GM06990 (cell line): ENCODE measurements around the gene KIFBP.

Source experiments
- DNase-seq: peaks from one replicate; pipeline ENCODE4 v3.0.0-alpha.2; 2011; ENCODE audit not compliant: insufficient read length; ENCODE audit errors: extremely low read depth
- H3K27me3 ChIP-seq: replicated peaks from 2 replicates; pipeline ENCODE4 v1.6.0; 2011; ENCODE audit warnings: low read length; ENCODE audit not compliant: control insufficient read depth, insufficient read depth
- H3K36me3 ChIP-seq: 2 replicates; pipeline ENCODE4 v1.5.1; 2011; ENCODE audit warnings: low read length; ENCODE audit not compliant: control insufficient read depth, insufficient read depth
- H3K4me3 ChIP-seq: replicated peaks from 2 replicates; pipeline ENCODE4 v1.5.1; 2011; ENCODE audit warnings: low read depth, mild to moderate bottlenecking, control low read depth, low read length
- CTCF ChIP-seq: IDR thresholded peaks from 2 replicates; pipeline ENCODE4 v1.5.1; 2011; ENCODE audit warnings: low read length, control low read depth, mild to moderate bottlenecking, inconsistent platforms; ENCODE audit not compliant: insufficient read depth, poor library complexity, severe bottlenecking

The KIFBP gene

GRCh38 chr10:69060127-69060798, 71.7 kb downstream of the KIFBP start:
- DNase-seq, result no peak
- TF ChIP-seq CTCF, result no peak

GRCh38 chr10:69061305-69062161, 72.9 kb downstream of the KIFBP start:
- TF ChIP-seq CTCF, result no peak
- DNase-seq, result peak; percentile 55
- Histone ChIP-seq H3K4me3 (peak overlapping the region; percentile 33), H3K36me3 (no peaks in the 10 kb centered on the region), H3K27me3 (no peaks in the 10 kb centered on the region)

More at GRCh38 chr10:69060127-69060798, 71.7 kb downstream of the KIFBP start:
- Histone ChIP-seq H3K27me3 (no peaks in the 10 kb centered on the region), H3K36me3 (no peaks in the 10 kb centered on the region), H3K4me3 (no peak overlapping the region)

GRCh38 chr10:69062901-69063300, 74.3 kb downstream of the KIFBP start:
- no peaks in the 10 kb centered on the region for H3K27me3 ChIP-seq
- no peak for TF ChIP-seq CTCF
- DNase-seq, result no peak
- no peak overlapping the region for H3K4me3 ChIP-seq
- H3K36me3 ChIP-seq, result no peaks in the 10 kb centered on the region

- no peaks in the 10 kb centered on the region for H3K27me3 ChIP-seq
- DNase-seq, result no peak
- no peak for TF ChIP-seq CTCF
- H3K4me3 ChIP-seq, result no peak overlapping the region
- H3K36me3 ChIP-seq, result no peaks in the 10 kb centered on the region
Measured at GRCh38 chr10:69064762-69065328, 76.2 kb downstream of the KIFBP start.

- peak; percentile 73 for DNase-seq
- H3K36me3 ChIP-seq, result no peaks in the 10 kb centered on the region
Measured at GRCh38 chr10:69065406-69066361, 77.1 kb downstream of the KIFBP start.

More at GRCh38 chr10:69065406-69066361, 77.1 kb downstream of the KIFBP start:
- TF ChIP-seq CTCF, result no peak
- Histone ChIP-seq H3K27me3 (no peaks in the 10 kb centered on the region), H3K4me3 (no peak overlapping the region)
